SW 1271 (cell line): ENCODE results near the gene LONP2.
"Not testable (repeated sequence)": the region's sequence is repeated elsewhere in the genome, so short reads cannot be mapped to it uniquely, and the experiment has no call there.

ENCODE experiments used
- DNase-seq, 2 experiments: peaks; one replicate each; lab custom pipeline; 2025; lab: John Stamatoyannopoulos, UW

LONP2 gene

DNA sequence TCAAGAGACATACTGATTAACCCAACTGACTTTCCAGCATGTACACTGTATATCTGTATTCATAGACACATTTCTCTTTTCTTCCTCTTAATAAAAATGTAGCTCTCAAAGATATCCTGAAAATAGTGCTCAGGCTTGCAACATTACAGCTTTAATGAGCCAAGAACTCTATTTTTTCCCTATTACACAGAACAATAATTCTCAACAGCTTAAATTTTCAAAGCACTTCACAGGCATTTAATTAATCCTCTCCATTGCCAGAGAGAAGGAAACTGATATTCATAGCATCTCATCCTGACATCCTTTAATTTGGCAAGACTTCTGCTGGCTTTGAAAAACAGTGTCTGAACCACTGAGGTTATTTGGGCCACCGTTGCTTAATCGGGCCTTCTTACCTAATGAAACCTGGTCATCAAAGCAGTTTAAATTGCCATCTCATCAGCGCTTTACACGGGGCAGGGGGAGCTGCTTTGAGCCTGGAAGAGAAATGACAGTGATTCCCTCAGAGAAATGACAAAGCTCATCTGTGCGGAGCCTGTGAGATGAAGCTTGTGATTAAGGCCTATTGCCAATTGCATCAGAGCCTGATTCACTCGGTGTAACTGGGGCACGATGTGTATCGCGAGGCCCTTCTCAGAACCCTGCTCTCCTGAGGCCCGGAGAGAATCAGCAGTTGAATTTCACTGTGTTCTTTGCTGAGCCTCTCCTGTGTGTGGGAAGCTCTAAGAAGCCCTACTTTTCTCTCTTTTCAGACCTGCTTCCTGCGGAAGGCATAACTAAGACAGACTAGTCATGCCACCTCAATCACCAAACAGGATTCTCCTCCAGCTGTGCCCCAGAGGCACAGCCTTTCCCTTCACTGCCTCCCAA lies 149.6 kb downstream of the LONP2 start:
- DNase-seq, result no peak

GRCh38 chr16:48394355-48394703 lies 150.2 kb downstream of the LONP2 start:
- no peak for DNase-seq

DNA sequence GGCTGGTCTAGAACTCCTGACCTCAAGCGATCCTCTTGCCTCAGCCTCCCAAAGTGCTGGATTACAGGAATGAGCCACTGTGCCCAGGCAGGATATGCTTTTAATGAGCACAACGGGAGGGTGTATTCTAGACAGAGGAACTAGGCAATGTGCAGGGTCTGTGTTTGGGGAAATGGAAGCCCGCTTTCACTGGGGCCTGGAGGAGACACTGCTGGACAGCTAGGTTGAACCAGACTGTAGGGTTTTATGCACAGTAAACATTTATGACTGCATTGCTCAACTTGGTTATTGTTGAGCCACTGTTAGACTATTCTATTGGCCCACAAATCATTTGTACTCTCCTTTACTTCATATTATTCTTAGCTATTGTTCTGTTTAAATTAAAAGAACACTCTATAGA lies 151.3 kb downstream of the LONP2 start:
- DNase-seq, result no peak

DNA sequence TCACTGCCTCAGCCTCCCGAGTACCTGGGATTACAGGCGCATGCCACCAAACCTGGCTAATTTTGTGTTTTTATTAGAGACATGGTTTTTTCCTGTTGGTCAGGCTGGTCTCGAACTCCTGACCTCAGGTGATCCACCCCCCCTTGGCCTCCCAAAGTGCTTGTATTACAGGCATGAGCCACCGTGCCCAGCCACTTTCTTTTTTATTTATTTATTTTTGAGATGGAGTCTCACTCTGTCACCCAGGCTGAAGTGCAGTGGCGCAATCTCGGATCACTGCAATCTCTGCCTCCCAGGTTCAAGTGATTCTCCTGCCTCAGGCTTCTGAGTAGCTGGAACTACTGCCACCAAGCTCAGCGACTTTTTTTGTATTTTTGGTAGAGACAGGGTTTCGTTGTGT lies 158.4 kb downstream of the LONP2 start:
- not testable (repeated sequence) for DNase-seq

- DNase-seq, result no peak
Measured at GRCh38 chr16:48405153-48405552, 161.1 kb downstream of the LONP2 start.

- no peak for DNase-seq
Measured at GRCh38 chr16:48405907-48406306, 161.8 kb downstream of the LONP2 start.
